ENCODE measurements around the gene FOXO6. TPM values are rescaled to one million over a fixed set of nuclear protein-coding genes. Genes with fewer than 3 reads are reported as not detected.

Gene FOXO6
- total RNA-seq, 1 experiment from 2014 or later: 0.05 TPM

- H3K36me3 ChIP-seq: no peaks in the 10 kb centered on the region
- no peak overlapping the region for H3K27ac ChIP-seq
- no peak for DNase-seq (ENCODE audit: low read depth in 1 of 2, low spot score in 2 of 2)
- no peaks in the 10 kb centered on the region for H3K27me3 ChIP-seq (replicated peaks)
- no peak overlapping the region for H3K4me3 ChIP-seq
- no peaks in the 10 kb centered on the region for H3K4me1 ChIP-seq (replicated peaks)
- no peaks in the 10 kb centered on the region for H3K9me3 ChIP-seq (replicated peaks)
Observed at GRCh38 chr1:41351262-41352151, 9.7 kb upstream of the FOXO6 start.

GRCh38 chr1:41353744-41354143 is 7.5 kb upstream of the FOXO6 start:
- Histone ChIP-seq H3K36me3 (no peaks in the 10 kb centered on the region), H3K9me3 (replicated peaks) (no peaks in the 10 kb centered on the region), H3K4me3 (no peak overlapping the region), H3K27ac (no peak overlapping the region), H3K27me3 (replicated peaks) (no peaks in the 10 kb centered on the region), H3K4me1 (replicated peaks) (no peaks in the 10 kb centered on the region)
- no peak for DNase-seq (ENCODE audit: low read depth in 1 of 2, low spot score in 2 of 2)

GRCh38 chr1:41354956-41355355 is 6.3 kb upstream of the FOXO6 start:
- DNase-seq (ENCODE audit: low read depth in 1 of 2, low spot score in 2 of 2): no peak
- Histone ChIP-seq H3K27me3 (replicated peaks) (no peaks in the 10 kb centered on the region), H3K4me3 (no peak overlapping the region), H3K27ac (no peak overlapping the region), H3K9me3 (replicated peaks) (no peaks in the 10 kb centered on the region), H3K4me1 (replicated peaks) (peaks cover 9% of the 10 kb centered on the region), H3K36me3 (no peaks in the 10 kb centered on the region)

- no peak for DNase-seq (ENCODE audit: low read depth in 1 of 2, low spot score in 2 of 2)
- no peak overlapping the region for H3K4me3 ChIP-seq
- H3K9me3 ChIP-seq (replicated peaks): no peaks in the 10 kb centered on the region
- H3K36me3 ChIP-seq: no peaks in the 10 kb centered on the region
- no peak overlapping the region for H3K27ac ChIP-seq
- H3K27me3 ChIP-seq (replicated peaks): no peaks in the 10 kb centered on the region
- H3K4me1 ChIP-seq (replicated peaks): peaks cover 10% of the 10 kb centered on the region
Observed at GRCh38 chr1:41355356-41355755, 5.9 kb upstream of the FOXO6 start.

GRCh38 chr1:41355761-41356160 is 5.5 kb upstream of the FOXO6 start:
- no peaks in the 10 kb centered on the region for H3K36me3 ChIP-seq
- no peak overlapping the region for H3K27ac ChIP-seq
- H3K27me3 ChIP-seq (replicated peaks): no peaks in the 10 kb centered on the region
- no peak overlapping the region for H3K4me3 ChIP-seq
- H3K4me1 ChIP-seq (replicated peaks): peaks cover 13% of the 10 kb centered on the region
- H3K9me3 ChIP-seq (replicated peaks): no peaks in the 10 kb centered on the region
- DNase-seq (ENCODE audit: low read depth in 1 of 2, low spot score in 2 of 2): no peak

- peak in 1 of 2 experiments; percentile 30 for DNase-seq (ENCODE audit: low read depth in 1 of 2, low spot score in 2 of 2)
- Histone ChIP-seq H3K4me1 (replicated peaks) (peaks cover 19% of the 10 kb centered on the region), H3K9me3 (replicated peaks) (peaks cover 4% of the 10 kb centered on the region; the same call in 1 of the 2 replicates), H3K27ac (no peak overlapping the region), H3K27me3 (replicated peaks) (peaks cover 4% of the 10 kb centered on the region), H3K4me3 (no peak overlapping the region), H3K36me3 (0 out of 2 replicates have a peak, but pooled peaks cover 2% of the 10 kb centered on the region)
Observed at GRCh38 chr1:41356752-41357151, 4.5 kb upstream of the FOXO6 start.

GRCh38 chr1:41357451-41358101 is 3.7 kb upstream of the FOXO6 start:
- peaks cover 23% of the 10 kb centered on the region for H3K4me1 ChIP-seq (replicated peaks)
- peaks cover 6% of the 10 kb centered on the region; the same call in 1 of the 2 replicates for H3K9me3 ChIP-seq (replicated peaks)
- no peak overlapping the region for H3K27ac ChIP-seq
- peak in 1 of 2 experiments; percentile 32 for DNase-seq (ENCODE audit: low read depth in 1 of 2, low spot score in 2 of 2)
- H3K36me3 ChIP-seq: 0 out of 2 replicates have a peak, but pooled peaks cover 2% of the 10 kb centered on the region
- H3K4me3 ChIP-seq: no peak overlapping the region
- H3K27me3 ChIP-seq (replicated peaks): peaks cover 12% of the 10 kb centered on the region

- DNase-seq (ENCODE audit: low read depth in 1 of 2, low spot score in 2 of 2): peak in 1 of 2 experiments; percentile 34
- Histone ChIP-seq H3K9me3 (replicated peaks) (peaks cover 6% of the 10 kb centered on the region; the same call in 1 of the 2 replicates), H3K27me3 (replicated peaks) (peaks cover 19% of the 10 kb centered on the region), H3K27ac (no peak overlapping the region), H3K4me1 (replicated peaks) (peaks cover 23% of the 10 kb centered on the region), H3K36me3 (0 out of 2 replicates have a peak, but pooled peaks cover 2% of the 10 kb centered on the region), H3K4me3 (no peak overlapping the region)
Observed at GRCh38 chr1:41358131-41359021, 2.9 kb upstream of the FOXO6 start.

- H3K36me3 ChIP-seq: 0 out of 2 replicates have a peak, but pooled peaks cover 2% of the 10 kb centered on the region
- H3K4me3 ChIP-seq: no peak overlapping the region
- peaks cover 6% of the 10 kb centered on the region; the same call in 1 of the 2 replicates for H3K9me3 ChIP-seq (replicated peaks)
- DNase-seq (ENCODE audit: low read depth in 1 of 2, low spot score in 2 of 2): no peak
- peaks cover 23% of the 10 kb centered on the region for H3K27me3 ChIP-seq (replicated peaks)
- H3K4me1 ChIP-seq (replicated peaks): peaks cover 23% of the 10 kb centered on the region
- no peak overlapping the region for H3K27ac ChIP-seq
Observed at GRCh38 chr1:41359211-41360073, 1.8 kb upstream of the FOXO6 start.

- peaks cover 23% of the 10 kb centered on the region for H3K27me3 ChIP-seq (replicated peaks)
- no peak for DNase-seq (ENCODE audit: low read depth in 1 of 2, low spot score in 2 of 2)
- peaks cover 23% of the 10 kb centered on the region for H3K4me1 ChIP-seq (replicated peaks)
- H3K9me3 ChIP-seq (replicated peaks): peaks cover 6% of the 10 kb centered on the region; the same call in 1 of the 2 replicates
- H3K27ac ChIP-seq: no peak overlapping the region
- H3K4me3 ChIP-seq: peak overlapping the region; percentile 55
- 0 out of 2 replicates have a peak, but pooled peaks cover 2% of the 10 kb centered on the region for H3K36me3 ChIP-seq
Observed at GRCh38 chr1:41360074-41360785, 1.0 kb upstream of the FOXO6 start.

- peaks cover 29% of the 10 kb centered on the region for H3K4me1 ChIP-seq (replicated peaks)
- H3K36me3 ChIP-seq: 0 out of 2 replicates have a peak, but pooled peaks cover 2% of the 10 kb centered on the region
- H3K9me3 ChIP-seq (replicated peaks): peaks cover 6% of the 10 kb centered on the region; the same call in 1 of the 2 replicates
- no peak overlapping the region for H3K27ac ChIP-seq
- H3K4me3 ChIP-seq: peak overlapping the region; percentile 55
- peaks cover 28% of the 10 kb centered on the region for H3K27me3 ChIP-seq (replicated peaks)
- no peak for DNase-seq (ENCODE audit: low read depth in 1 of 2, low spot score in 2 of 2)
Observed at GRCh38 chr1:41361495-41362356, 492 bp downstream of the FOXO6 start.

Data from SJSA1 (cell line).